ENCODE measurements around the gene RASAL2.

GRCh38 chr1:178308438-178308837, 214.5 kb downstream of the RASAL2 start:
- TF ChIP-seq LEF1 (IDR thresholded peaks at IDR 0.05): no peak
- TF ChIP-seq MECOM (CRISPR knock-in tag; IDR thresholded peaks at IDR 0.05): no peak
- no peak for TF ChIP-seq POLR2A (conservative IDR thresholded peaks at IDR 0.05)
- no peak for TF ChIP-seq PKNOX1 (IDR thresholded peaks at IDR 0.05)
- TF ChIP-seq SNRNP70 (optimal IDR thresholded peaks at IDR 0.05; ENCODE audit: low read depth, low read length): no peak

Measured in K562 (cell line).